ENCODE measurements around the gene ST6GALNAC4.

Gene ST6GALNAC4

DNA sequence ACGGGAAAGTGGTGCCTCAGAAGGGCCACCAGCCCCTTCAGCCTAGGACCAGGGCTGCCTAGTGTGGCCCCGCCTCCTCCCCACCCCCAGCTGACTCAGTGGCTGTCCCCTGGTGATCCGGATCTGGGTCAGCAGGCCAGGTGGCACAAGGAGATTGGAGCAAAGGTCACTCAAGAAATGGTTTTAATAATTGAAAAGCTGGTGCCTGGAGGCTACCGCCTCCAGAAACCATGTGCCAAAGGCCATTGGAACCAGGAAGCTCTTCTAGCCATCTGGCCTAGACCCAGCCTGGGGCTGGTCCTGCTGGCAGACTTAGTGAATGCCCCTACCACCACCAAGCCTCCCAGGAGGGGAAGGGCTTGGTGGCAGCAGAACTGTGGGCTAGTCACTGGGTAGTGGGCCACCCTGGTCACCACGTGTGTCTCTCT lies 1.5 kb downstream of the ST6GALNAC4 start:
- Mint-ChIP-seq H3K4me3 (peak overlapping the region; percentile 88 to 95), H3K27ac (peak overlapping the region; percentile 93 to 94), H3K4me1 (peaks cover 87% of the 10 kb centered on the region), H3K27me3 (no peaks in the 10 kb centered on the region), H3K9me3 (no peaks in the 10 kb centered on the region)
- DNase-seq (no peak), ATAC-seq (peak; percentile 1)

DNA sequence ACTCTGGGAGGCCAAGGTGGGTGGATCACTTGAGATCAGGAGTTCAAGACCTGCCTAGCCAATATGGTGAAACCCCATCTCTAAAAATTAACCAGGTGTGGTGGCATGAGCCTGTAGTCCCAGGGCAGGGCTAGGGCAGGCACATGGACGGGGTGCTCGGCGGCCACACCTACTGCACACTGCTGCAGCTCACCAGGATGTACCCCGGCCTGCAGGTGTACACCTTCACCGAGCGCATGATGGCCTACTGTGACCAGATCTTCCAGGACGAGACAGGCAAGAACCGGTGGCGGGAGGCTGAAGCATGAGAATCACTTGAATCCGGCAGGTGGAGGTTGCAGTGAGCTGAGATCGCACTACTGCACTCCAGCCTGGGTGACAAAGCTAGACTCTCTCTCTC lies 3.2 kb downstream of the ST6GALNAC4 start:
- no peak overlapping the region for H3K4me3 Mint-ChIP-seq
- no peak overlapping the region for H3K27ac Mint-ChIP-seq
- no peaks in the 10 kb centered on the region for H3K27me3 Mint-ChIP-seq
- H3K9me3 Mint-ChIP-seq, result no peaks in the 10 kb centered on the region
- peaks cover 84% of the 10 kb centered on the region for H3K4me1 Mint-ChIP-seq
- ATAC-seq (no peak), DNase-seq (no peak)

DNA sequence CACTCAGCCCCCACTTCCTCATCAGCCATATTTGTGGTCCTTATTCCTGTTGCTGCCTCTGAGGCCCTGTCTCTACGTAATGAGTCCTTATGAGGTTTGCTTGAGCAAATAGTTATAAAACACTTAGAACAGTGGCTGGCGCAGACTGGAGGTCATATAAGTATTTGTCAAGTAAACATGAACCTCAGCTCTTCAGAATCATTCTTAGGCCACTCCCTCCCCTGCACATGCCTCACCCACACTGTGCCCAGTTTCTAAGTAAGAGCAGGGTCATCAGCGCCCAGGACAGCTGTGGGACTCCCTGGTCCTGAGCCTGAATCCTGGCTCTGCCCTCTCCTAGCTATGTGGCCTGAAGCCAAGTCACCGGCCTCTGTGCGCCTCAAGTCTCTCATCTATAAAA lies 4.0 kb downstream of the ST6GALNAC4 start:
- no peak for DNase-seq
- Mint-ChIP-seq H3K4me1 (peaks cover 76% of the 10 kb centered on the region), H3K27me3 (no peaks in the 10 kb centered on the region), H3K4me3 (no peak overlapping the region), H3K27ac (peak overlapping the region; percentile 19 to 94), H3K9me3 (no peaks in the 10 kb centered on the region)
- ATAC-seq, result no peak

DNA sequence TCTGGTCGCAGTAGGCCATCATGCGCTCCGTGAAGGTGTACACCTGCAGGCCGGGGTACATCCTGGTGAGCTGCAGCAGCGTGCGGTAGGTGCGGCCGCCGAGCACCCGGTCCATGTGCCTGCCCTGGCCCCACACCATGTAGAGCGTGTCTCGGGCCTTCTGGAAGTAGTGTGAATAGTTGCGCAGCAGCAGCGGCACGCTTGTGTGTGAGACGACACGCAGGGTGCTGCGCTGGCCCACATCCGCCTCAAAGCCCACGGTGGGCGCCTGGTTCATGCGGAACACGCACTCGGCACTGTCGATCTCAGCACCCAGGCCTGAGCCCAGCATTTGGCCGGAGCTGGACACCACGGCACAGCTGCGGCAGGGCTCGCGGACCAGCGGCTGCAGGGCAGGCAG lies 4.5 kb downstream of the ST6GALNAC4 start:
- Mint-ChIP-seq H3K4me3 (no peak overlapping the region), H3K9me3 (no peaks in the 10 kb centered on the region), H3K27ac (peak overlapping the region in 1 of 2 donors; percentile 95), H3K4me1 (peaks cover 72% of the 10 kb centered on the region), H3K27me3 (no peaks in the 10 kb centered on the region)
- ATAC-seq (no peak), DNase-seq (no peak)

DNA sequence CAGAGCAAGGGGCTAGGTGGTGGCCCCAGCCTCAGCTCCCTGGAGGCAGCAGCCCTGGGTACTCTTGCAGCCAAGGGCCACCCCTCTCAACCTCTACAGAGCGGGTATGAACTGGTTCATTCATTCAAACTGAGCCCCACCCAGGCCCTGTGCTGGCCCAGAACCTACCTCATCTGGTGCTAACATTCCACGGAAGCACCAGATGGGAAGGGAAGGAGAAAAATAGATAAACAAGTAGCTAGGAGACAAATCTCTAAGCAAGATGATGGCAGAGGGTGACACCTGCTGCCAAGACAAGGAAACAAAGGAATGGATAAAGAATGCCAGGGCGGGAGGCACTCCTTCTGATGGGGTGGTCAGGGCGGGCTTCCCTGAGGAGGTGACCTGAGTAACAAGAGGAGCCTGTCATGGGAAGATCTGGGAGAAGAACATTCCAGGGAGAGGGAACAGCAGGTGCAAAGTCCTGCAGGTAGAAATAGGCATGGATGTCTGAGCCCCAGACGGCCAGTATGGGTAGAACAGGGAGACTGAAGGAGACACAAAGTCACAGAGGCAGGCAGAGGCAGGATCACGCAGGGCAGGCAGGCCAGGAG lies 6.1 kb downstream of the ST6GALNAC4 start:
- no peaks in the 10 kb centered on the region for H3K27me3 Mint-ChIP-seq
- H3K4me1 Mint-ChIP-seq, result peaks cover 78% of the 10 kb centered on the region
- peak overlapping the region; percentile 86 to 95 for H3K27ac Mint-ChIP-seq
- peak overlapping the region; percentile 9 to 51 for H3K4me3 Mint-ChIP-seq
- ATAC-seq (no peak), DNase-seq (no peak)
- no peaks in the 10 kb centered on the region for H3K9me3 Mint-ChIP-seq

DNA sequence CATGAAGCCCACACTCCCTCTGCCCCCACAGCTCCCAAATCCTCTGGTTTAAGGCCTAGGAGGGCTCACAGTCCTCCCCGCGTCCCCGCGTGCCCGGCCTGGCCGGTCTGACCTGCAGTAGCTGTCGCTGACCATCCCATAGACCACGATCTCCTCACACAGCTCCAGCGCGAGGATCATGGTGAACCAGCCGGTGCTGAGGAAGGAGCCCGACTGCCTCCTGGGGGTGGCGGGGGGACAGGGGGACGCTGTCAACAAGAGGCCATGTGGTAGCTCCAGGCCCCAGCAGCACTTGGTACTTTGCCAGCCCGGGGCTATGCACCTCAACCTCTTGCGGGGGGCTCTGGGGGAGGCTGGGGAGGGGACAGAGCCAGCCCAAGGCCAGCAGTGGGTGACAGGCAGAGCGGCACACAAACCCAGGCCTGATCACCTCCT lies 7.0 kb downstream of the ST6GALNAC4 start:
- Mint-ChIP-seq H3K9me3 (no peaks in the 10 kb centered on the region), H3K4me1 (peaks cover 78% of the 10 kb centered on the region), H3K27ac (no peak overlapping the region), H3K27me3 (no peaks in the 10 kb centered on the region), H3K4me3 (no peak overlapping the region)
- DNase-seq, result no peak
- ATAC-seq, result no peak

DNA sequence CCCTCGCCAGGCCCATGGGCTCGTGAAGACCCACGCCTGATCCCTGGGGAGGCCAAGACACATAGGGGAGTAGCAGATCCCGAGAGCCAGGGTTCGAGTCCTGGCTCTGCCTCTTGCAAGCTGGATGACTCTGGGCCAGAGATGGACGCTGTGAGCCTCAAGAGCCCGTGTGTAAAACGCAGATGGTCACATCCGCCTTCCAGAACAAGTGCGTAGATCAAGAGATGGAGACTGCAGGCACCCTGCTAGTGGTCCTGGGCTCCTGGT lies 8.2 kb downstream of the ST6GALNAC4 start:
- Mint-ChIP-seq H3K27me3 (no peaks in the 10 kb centered on the region), H3K4me3 (no peak overlapping the region), H3K9me3 (no peaks in the 10 kb centered on the region), H3K4me1 (peaks cover 77% of the 10 kb centered on the region), H3K27ac (peak overlapping the region in 1 of 2 donors; percentile 78)
- no peak for ATAC-seq
- DNase-seq, result no peak

DNA sequence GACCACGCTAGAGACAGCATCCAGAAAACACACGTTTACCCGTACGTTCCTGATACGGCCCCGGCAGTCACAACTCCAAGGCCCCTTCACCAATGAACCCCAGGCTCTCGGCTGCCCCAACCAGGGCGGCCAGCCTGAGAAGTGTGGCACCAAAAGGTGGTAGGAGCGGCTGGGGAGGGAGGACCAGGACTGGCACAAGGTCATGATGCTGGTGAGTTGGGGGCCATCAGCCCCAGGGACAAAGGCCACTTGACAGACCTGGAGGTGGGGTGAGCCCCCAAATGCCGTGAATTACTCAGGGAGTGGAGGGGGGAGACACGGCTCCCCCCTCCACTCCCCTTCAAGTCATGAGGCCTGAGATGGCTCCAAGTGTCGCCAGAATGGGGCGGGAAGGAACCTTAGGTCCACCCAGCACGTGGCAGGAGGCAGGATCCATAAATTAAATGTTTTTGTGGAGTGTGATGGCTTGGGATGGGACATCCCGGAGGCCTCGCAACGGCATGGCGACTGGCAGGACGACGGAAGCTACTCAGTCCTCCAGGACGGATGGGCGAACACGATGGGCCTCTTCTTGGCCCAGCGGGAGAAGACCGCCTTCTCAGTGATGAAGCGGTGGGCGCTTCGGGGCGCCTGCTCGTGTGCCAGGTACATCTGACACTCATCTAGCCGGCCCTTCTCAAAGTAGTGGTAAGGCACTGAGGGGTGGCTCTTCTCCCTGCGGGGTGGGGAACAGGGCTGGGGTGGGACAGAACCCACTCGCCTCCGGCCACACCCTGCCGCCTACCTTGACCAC lies 8.8 kb downstream of the ST6GALNAC4 start:
- DNase-seq (no peak), ATAC-seq (no peak)
- Mint-ChIP-seq H3K27me3 (no peaks in the 10 kb centered on the region), H3K9me3 (no peaks in the 10 kb centered on the region), H3K4me1 (peaks cover 79% of the 10 kb centered on the region), H3K27ac (peak overlapping the region in 1 of 2 donors; percentile 78), H3K4me3 (no peak overlapping the region)

DNA sequence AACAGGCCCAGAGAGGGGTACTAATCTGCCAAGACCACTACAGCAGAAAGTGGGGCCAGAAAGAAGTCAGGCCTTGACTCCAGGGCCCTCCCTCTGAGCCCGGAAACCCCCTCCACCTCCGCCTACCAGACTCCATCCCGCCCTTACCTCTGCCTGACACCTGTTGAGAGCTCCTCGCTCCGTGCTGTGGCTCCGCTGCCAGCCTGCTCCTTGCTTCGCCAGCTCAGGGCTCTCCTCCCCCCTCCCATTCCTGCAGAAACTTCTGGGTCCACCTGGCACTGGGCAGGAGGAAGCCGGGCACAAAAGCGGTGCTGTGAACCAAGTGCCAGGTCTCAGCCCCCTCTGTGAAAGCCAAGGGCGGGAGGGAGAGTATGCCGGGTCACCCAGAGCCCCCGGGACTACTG lies 11.1 kb downstream of the ST6GALNAC4 start:
- peak overlapping the region; percentile 96 to 99 for H3K27ac Mint-ChIP-seq
- ATAC-seq (peak; percentile 70), DNase-seq (peak; percentile 63 to 72)
- H3K9me3 Mint-ChIP-seq, result no peaks in the 10 kb centered on the region
- peak overlapping the region; percentile 96 to 98 for H3K4me3 Mint-ChIP-seq
- H3K27me3 Mint-ChIP-seq, result no peaks in the 10 kb centered on the region
- H3K4me1 Mint-ChIP-seq, result peaks cover 70% of the 10 kb centered on the region

DNA sequence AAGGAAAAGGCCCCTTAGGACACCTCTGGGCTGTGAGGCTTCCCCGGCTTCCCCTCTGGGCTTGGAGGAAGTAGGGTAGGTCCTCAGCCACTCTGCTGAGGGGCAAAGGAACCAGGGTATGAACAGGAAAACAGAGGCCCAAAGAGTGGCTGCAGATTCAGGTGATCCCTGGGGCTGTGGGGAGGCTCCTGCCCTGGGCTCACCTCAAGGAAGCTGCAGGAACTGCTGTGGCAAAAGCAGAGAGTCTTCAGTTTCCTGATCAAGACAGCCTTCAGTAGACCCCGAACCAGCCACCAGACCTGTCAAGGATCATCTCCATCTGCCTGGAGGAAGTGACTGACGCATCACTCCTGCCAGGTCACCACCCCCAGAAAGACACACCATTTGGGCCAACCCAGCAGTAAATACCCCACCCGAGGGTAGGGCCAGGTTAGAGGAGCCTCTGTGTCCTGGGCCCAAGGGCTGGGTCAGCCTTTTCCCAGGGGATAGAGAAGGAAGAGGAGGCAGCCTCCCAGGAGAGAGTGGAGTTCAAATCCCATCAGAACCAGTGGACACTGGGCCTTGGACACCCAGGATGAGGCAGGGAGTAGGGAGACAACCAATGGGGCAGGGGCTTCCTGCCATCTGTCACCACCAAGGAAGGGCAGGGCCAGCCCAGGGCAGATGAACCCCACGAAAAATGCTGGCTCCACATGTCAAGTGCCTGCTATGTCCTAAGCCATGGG lies 11.7 kb downstream of the ST6GALNAC4 start:
- H3K27ac Mint-ChIP-seq, result peak overlapping the region; percentile 96 to 99
- ATAC-seq, result peak; percentile 75
- peak; percentile 49 to 72 for DNase-seq
- H3K27me3 Mint-ChIP-seq, result no peaks in the 10 kb centered on the region
- H3K9me3 Mint-ChIP-seq, result no peaks in the 10 kb centered on the region
- peaks cover 64% of the 10 kb centered on the region for H3K4me1 Mint-ChIP-seq
- peak overlapping the region; percentile 96 to 98 for H3K4me3 Mint-ChIP-seq

DNA sequence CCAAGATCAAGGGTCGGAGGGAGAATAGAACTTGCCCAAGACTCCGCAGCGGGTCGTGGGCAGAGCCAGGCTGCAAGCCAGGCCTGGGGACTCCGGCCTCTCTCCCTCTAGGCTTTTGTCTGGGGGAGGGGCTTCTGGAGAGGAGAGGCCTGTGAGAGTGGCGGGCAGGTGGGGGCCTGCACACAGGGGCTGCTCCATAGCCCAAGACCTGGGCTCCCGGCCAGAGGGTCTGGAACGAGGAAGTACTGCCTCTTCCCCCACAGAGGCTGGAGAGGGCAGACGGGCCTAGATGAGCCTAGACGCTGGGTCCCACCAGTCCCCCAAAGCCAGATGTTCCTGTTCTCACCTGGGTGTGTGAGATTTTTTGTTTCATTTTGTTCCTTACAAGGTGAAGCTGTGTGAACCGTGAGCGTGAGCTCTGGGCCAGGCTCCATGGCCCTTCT lies 12.3 kb downstream of the ST6GALNAC4 start:
- peak overlapping the region; percentile 96 to 98 for H3K4me3 Mint-ChIP-seq
- no peaks in the 10 kb centered on the region for H3K27me3 Mint-ChIP-seq
- peak in 1 of 2 donors; percentile 33 for DNase-seq
- H3K4me1 Mint-ChIP-seq, result peaks cover 63% of the 10 kb centered on the region
- no peaks in the 10 kb centered on the region for H3K9me3 Mint-ChIP-seq
- ATAC-seq, result peak; percentile 1
- peak overlapping the region; percentile 96 to 99 for H3K27ac Mint-ChIP-seq

DNA sequence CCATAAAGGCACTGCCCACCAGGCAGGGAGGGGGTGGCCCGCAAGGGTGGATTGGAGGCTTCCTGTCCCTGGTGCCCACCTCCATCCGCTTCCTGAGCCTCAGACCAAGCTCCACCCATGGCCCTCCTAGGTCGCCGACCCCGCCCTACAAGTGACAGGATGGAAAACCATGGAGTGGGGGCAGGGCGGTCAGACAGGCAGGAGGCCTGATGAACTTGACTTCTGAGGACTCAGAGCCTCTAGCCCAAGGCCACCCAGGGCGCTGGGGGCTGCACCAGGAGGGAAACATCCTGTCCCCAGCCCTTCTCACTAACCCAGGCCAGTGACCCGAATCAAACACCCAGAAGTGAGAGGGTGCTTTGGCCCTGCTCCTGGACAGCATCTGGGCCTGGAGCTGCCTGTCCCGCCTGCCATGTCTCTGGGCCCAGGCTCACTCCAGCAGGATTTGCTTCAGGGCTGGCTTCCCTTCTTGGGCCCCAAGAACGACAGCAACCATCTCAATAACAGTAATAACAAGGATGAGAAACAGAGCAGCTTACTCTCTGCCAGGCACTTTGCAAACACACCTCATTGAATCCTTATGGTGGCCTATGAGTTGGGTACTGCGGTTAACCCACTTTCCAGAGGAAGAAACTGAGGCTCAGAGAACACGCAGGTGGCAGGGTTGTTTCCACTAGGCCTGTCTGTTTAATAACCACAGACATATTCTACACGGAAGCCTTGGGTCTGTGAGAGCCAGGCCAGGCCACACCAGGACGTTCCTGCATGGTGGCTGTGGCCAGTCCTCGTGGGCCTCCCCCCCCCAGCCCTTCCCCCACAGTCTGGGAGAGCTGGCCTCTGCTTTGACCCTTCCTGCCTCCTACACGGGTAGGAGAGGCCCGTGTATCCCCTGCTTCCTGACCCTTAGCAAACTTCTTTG lies 13.0 kb downstream of the ST6GALNAC4 start:
- Mint-ChIP-seq H3K4me1 (peaks cover 62% of the 10 kb centered on the region), H3K9me3 (no peaks in the 10 kb centered on the region), H3K27me3 (no peaks in the 10 kb centered on the region), H3K27ac (peak overlapping the region; percentile 96 to 99), H3K4me3 (peak overlapping the region; percentile 96 to 98)
- DNase-seq, result peak; percentile 68 to 89
- ATAC-seq, result peak; percentile 53

DNA sequence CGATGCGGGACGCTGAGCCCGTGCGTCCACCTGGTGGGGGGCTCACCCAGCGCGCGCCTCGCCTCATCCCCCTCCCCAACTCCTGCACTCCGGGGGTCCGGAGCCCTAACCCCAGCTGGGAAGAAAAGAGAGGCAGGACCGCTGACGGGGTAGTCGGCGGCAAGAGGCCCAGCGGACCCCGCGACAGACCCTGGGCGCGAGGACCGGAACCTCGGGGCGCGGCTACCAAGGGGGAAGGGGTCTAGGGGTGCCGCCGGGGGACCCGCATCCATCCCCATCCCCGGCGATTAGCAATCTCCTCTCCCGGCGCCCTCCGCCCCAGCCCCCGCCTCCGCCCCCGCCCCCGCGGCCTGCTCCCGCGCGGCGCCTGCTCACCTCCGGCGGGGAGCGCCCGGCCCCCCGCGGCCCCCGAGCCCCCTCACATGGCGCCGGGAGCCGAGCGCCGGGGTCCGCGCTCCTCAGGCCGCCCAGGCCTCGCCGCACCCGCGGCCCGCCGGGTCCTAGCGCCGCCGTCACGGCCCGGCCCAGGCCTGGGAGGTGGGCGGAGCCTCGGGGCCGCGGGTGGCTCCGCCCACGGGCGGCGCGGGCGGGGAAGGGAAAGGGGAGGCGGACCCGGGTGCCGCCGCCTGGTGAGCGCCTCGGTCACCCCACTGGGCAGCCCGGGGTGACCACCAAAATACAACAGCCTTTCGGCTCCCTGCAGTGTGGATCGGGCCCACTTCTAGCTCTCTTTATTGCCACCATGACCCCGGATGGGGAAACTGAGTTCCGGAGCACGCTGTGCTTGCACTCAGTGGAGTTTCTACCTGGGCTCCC lies 17.5 kb downstream of the ST6GALNAC4 start, which contains the start of gene ST6GALNAC6:
Gene ST6GALNAC6, minus strand, starts transcription at position 476 of the 816 bp plus-strand sequence. CDS start 1,622 bp downstream, outside the sequence.
- H3K4me3 Mint-ChIP-seq, result peak within 1 kb of the TSS; percentile 87 to 88
- peak; percentile 73 to 77 for DNase-seq
- H3K9me3 Mint-ChIP-seq, result peaks cover 0 to 13% of the 10 kb centered on the region in 2 donors
- peak within 1 kb of the TSS; percentile 81 to 89 for H3K27ac Mint-ChIP-seq
- peaks cover 69% of the 10 kb centered on the region for H3K4me1 Mint-ChIP-seq
- peak; percentile 80 for ATAC-seq
- H3K27me3 Mint-ChIP-seq, result no peaks in the 10 kb centered on the region

DNA sequence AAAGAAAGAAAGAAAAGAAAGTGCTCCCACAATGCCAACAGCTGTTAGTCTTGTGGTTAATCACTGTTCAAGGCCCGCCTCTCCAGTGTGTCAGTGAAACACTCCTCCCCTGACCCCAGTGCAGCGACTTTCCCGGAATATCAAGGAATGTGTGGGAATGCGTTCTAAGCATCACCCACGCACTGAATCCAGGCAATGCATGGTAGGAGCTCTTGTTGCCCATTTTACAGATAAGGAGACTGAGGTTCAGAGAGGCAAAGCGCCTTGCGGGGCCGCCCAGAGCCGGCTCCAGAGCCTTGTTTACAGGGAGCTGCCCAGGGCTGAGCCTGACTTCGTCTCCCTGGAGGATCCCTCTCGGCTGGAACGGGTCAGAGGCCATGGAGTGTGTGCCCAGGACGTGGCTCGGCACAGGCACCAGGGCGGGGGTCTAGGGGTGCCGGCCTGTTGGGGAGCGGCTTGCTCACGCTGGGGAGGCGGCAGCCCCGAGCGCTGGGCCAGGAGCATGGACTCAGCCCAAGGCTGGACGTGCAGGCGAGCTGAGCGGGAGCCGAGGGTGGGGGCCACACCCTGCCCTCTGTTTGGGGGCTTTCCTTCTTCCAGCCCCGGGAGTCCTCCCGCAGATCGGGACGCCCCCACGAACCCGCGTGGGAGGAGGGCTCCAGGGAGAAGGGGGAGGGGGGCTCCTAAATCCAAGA lies 18.3 kb downstream of the ST6GALNAC4 start:
- Mint-ChIP-seq H3K9me3 (peaks cover 0 to 20% of the 10 kb centered on the region in 2 donors), H3K27me3 (no peaks in the 10 kb centered on the region), H3K4me3 (peak overlapping the region; percentile 87 to 88), H3K27ac (peak overlapping the region; percentile 81 to 89), H3K4me1 (peaks cover 65% of the 10 kb centered on the region)
- DNase-seq (no peak), ATAC-seq (peak; percentile 29)

All from stimulated activated naive CD8-positive, alpha-beta T cell treated with anti-CD3 and anti-CD28 coated beads, Interleukin-15, amount 100 ng/mL, for 72 hours (primary cell).